Esophagus muscularis mucosa (tissue), 4 donors: ENCODE results near the gene SPOCK1.

Experiments used
- EP300 ChIP-seq: sonication (generic); formaldehyde crosslinking; IDR thresholded peaks from one replicate; pipeline ENCODE4 v1.6.1; 2017; ENCODE audit warnings: antibody characterized with exemption
- POLR2A ChIP-seq: fragments of 450-650 bp; IDR thresholded peaks from one replicate; pipeline ENCODE4 v1.6.1; 2017; ENCODE audit warnings: antibody characterized with exemption, moderate library complexity, mild to moderate bottlenecking, low read depth
- POLR2AphosphoS5 ChIP-seq, 2 donors: sonication (generic); formaldehyde crosslinking; IDR thresholded peaks; one replicate each; pipeline ENCODE4 v1.6.1; 2017; ENCODE audit warnings: antibody characterized with exemption in 2 of 2
- TF ChIP-seq, protein P1 (sequence below), 3 experiments: fragments of 200-600 bp in 2 of 3; fragments of 450-650 bp in 1 of 3; sonication (generic) in 2 of 3; IDR thresholded peaks; one replicate each; pipeline ENCODE4 v1.5.1; 2017 to 2019; ENCODE audit warnings: antibody characterized with exemption in 3 of 3, mild to moderate bottlenecking in 2 of 3, moderate library complexity in 1 of 3

DNA sequence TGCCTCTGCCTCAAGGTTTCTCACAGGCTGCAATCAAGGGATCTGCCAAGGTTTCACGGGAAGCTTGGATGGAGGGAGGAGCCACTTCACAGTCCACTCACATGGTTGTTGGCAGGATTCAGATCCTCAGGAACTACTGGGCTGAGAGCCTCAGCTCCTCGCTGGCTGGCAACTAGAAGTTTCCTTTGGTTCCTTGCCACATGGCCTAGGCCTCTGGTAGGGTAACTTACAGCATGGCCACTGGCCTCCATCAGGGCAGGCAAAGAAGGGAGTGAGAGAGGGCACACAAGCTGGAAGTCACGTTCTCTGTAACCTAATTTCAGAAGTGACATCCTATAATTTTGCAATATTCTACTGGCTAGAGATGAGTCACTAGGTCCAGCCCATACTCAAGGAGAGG, 32.2 kb downstream of the SPOCK1 start:
- TF ChIP-seq, protein P1, sequence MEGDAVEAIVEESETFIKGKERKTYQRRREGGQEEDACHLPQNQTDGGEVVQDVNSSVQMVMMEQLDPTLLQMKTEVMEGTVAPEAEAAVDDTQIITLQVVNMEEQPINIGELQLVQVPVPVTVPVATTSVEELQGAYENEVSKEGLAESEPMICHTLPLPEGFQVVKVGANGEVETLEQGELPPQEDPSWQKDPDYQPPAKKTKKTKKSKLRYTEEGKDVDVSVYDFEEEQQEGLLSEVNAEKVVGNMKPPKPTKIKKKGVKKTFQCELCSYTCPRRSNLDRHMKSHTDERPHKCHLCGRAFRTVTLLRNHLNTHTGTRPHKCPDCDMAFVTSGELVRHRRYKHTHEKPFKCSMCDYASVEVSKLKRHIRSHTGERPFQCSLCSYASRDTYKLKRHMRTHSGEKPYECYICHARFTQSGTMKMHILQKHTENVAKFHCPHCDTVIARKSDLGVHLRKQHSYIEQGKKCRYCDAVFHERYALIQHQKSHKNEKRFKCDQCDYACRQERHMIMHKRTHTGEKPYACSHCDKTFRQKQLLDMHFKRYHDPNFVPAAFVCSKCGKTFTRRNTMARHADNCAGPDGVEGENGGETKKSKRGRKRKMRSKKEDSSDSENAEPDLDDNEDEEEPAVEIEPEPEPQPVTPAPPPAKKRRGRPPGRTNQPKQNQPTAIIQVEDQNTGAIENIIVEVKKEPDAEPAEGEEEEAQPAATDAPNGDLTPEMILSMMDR (IDR thresholded peaks at IDR 0.05), result no peak
- no peak for TF ChIP-seq POLR2AphosphoS5 (IDR thresholded peaks at IDR 0.05)
- TF ChIP-seq POLR2A, result no peak
- no peak for TF ChIP-seq EP300
